HepG2 (cell line): ENCODE results near the gene ASTN2. TPM values are rescaled to one million over a fixed set of nuclear protein-coding genes. Genes with fewer than 3 reads are reported as not detected.

Experiments used
- ATAC-seq: fragments of 200-7000 bp; cut with Tn5 transposase; 3 replicates; pipeline ENCODE4 v1.9.1; 2020; ENCODE audit warnings: mild to moderate bottlenecking, moderate library complexity
- BruUV-seq: library from RNA; stranded (reverse); fragments of 400-500 nt; replicated peaks from 2 replicates; lab custom pipeline; 2021; lab: Mats Ljungman, UMichigan
- CTCF ChIA-PET: fragments of 300-600 bp; formaldehyde crosslinking; extraction: SDS; loops from one replicate; lab custom pipeline; 2021; ENCODE audit warnings: low total read pairs, inconsistent platforms, low intra/inter-chr PET ratio; lab: Yijun Ruan, JAX
- POLR2A ChIA-PET: fragments of 350-600 bp; sonication (Branson Sonifier 250); formaldehyde crosslinking; loops from one replicate; lab custom pipeline; 2020; ENCODE audit warnings: antibody characterized with exemption, inconsistent platforms; lab: Yijun Ruan, JAX
- DNase-seq: peaks from one replicate; pipeline ENCODE4 v3.0.0-alpha.2; 2015; ENCODE audit warnings: low spot score
- FAIRE-seq: peaks from 3 replicates; lab custom pipeline; 2011; peaks lifted over from hg19 to GRCh38; lab: Jason Lieb, UNC
- H2AFZ ChIP-seq: one replicate; pipeline ENCODE4 v1.6.1; 2011; ENCODE audit warnings: low read length, inconsistent platforms
- H3K27ac ChIP-seq: fragments of 300-600 bp; 3 replicates; pipeline ENCODE4 v1.8.0; 2011; ENCODE audit warnings: mixed run types, mild to moderate bottlenecking, mixed read lengths, low read length, inconsistent platforms; ENCODE audit not compliant: insufficient read depth; ENCODE audit errors: extremely low read length
- H3K27me3 ChIP-seq, 2 experiments: fragments of 200-600 bp in 1 of 2; 2 replicates in 1 of 2; 3 replicates in 1 of 2; pipeline versions ENCODE4 v1.6.0 to v1.8.0; 2011; ENCODE audit warnings: low read length in 2 of 2, mild to moderate bottlenecking in 2 of 2, moderate library complexity in 2 of 2, inconsistent platforms in 1 of 2; ENCODE audit not compliant: insufficient read depth in 2 of 2, control insufficient read depth in 1 of 2
- H3K36me3 ChIP-seq, 2 experiments: fragments of 200-600 bp in 1 of 2; replicated peaks in 1 of 2; 2 replicates in 1 of 2; 3 replicates in 1 of 2; pipeline versions ENCODE4 v1.5.1 to v1.8.0; 2011; ENCODE audit warnings: low read length in 2 of 2, inconsistent platforms in 1 of 2; ENCODE audit not compliant: insufficient read depth in 2 of 2, control insufficient read depth in 1 of 2
- H3K4me1 ChIP-seq: 2 replicates; pipeline ENCODE4 v1.5.1; 2012; ENCODE audit warnings: low read length, inconsistent platforms; ENCODE audit not compliant: insufficient read depth
- H3K4me2 ChIP-seq: 2 replicates; pipeline ENCODE4 v1.6.0; 2011; ENCODE audit warnings: low read depth, low read length, inconsistent platforms
- H3K4me3 ChIP-seq, 3 experiments: fragments of 200-600 bp in 1 of 3; sonication (generic), shearing (Covaris generic) in 1 of 3; replicated peaks in 1 of 3; 2 replicates each; pipeline ENCODE4 v1.5.1; 2011 to 2016; ENCODE audit warnings: low read length in 3 of 3, inconsistent platforms in 2 of 3, low read depth in 2 of 3, mild to moderate bottlenecking in 2 of 3, control low read depth in 1 of 3, mixed read lengths in 1 of 3; ENCODE audit not compliant: insufficient read depth in 1 of 3
- H3K79me2 ChIP-seq: one replicate; pipeline ENCODE4 v1.6.1; 2011; ENCODE audit warnings: low read length, inconsistent platforms; ENCODE audit not compliant: insufficient read depth
- H3K9ac ChIP-seq: 2 replicates; pipeline ENCODE4 v1.6.0; 2011; ENCODE audit warnings: mild to moderate bottlenecking, low read depth, low read length, inconsistent platforms; ENCODE audit not compliant: insufficient read depth
- H3K9me3 ChIP-seq: 2 replicates; pipeline ENCODE4 v1.5.1; 2012; ENCODE audit warnings: mild to moderate bottlenecking, low read length
- H4K20me1 ChIP-seq: 2 replicates; pipeline ENCODE4 v1.6.0; 2011; ENCODE audit warnings: inconsistent platforms, mild to moderate bottlenecking, low read length, moderate library complexity; ENCODE audit not compliant: insufficient read depth
- CBFB ChIP-seq: sonication (generic); formaldehyde crosslinking; IDR thresholded peaks from 2 replicates; pipeline ENCODE4 v1.4.0; 2020; ENCODE audit warnings: missing genetic modification reagents
- CCAR2 ChIP-seq: fragments of 200-400 bp; formaldehyde crosslinking; optimal IDR thresholded peaks from 2 replicates; pipeline ENCODE3; 2018; ENCODE audit warnings: low read depth, mild to moderate bottlenecking, low read length, moderate library complexity
- DRAP1 ChIP-seq: IDR thresholded peaks from 2 replicates; pipeline ENCODE4 v1.6.1; 2016; ENCODE audit warnings: missing genetic modification reagents, missing compliant biosample characterization
- GPBP1L1 ChIP-seq: sonication (generic); formaldehyde crosslinking; IDR thresholded peaks from 2 replicates; pipeline ENCODE4 v1.5.0; 2020; ENCODE audit warnings: mild to moderate bottlenecking, missing genetic modification reagents
- IKZF5 ChIP-seq: IDR thresholded peaks from 2 replicates; pipeline ENCODE4 v1.6.1; 2018; ENCODE audit warnings: missing genetic modification reagents, mild to moderate bottlenecking, missing compliant biosample characterization
- MXI1 ChIP-seq: IDR thresholded peaks from 3 replicates; pipeline ENCODE4 v1.6.1; 2012; ENCODE audit warnings: low read depth, low read length, inconsistent platforms, borderline replicate concordance
- PCBP1 ChIP-seq: fragments of 200-400 bp; formaldehyde crosslinking; IDR thresholded peaks from 2 replicates; pipeline ENCODE4 v1.6.1; 2017; ENCODE audit warnings: mild to moderate bottlenecking, low read depth, low read length, borderline replicate concordance
- STAT5B ChIP-seq: sonication (generic); formaldehyde crosslinking; IDR thresholded peaks from 2 replicates; pipeline ENCODE4 v1.4.0; 2020; ENCODE audit warnings: missing genetic modification reagents
- ZBTB4 ChIP-seq: sonication (generic); formaldehyde crosslinking; IDR thresholded peaks from 2 replicates; pipeline ENCODE4 v1.4.0; 2020; ENCODE audit warnings: missing genetic modification reagents, mild to moderate bottlenecking, borderline replicate concordance
- ZBTB46 ChIP-seq: sonication (generic); formaldehyde crosslinking; IDR thresholded peaks from 2 replicates; pipeline ENCODE4 v1.4.0; 2020; ENCODE audit warnings: mild to moderate bottlenecking, missing genetic modification reagents, borderline replicate concordance
- ZNF253 ChIP-seq: sonication (generic); formaldehyde crosslinking; IDR thresholded peaks from 2 replicates; pipeline ENCODE4 v1.8.0; 2022; ENCODE audit warnings: mild to moderate bottlenecking, missing genetic modification reagents, borderline replicate concordance
- ZNF597 ChIP-seq: sonication (generic); formaldehyde crosslinking; IDR thresholded peaks from 2 replicates; pipeline ENCODE4 v1.5.0; 2020; ENCODE audit warnings: missing genetic modification reagents
- ZNF788 ChIP-seq: sonication (generic); formaldehyde crosslinking; IDR thresholded peaks from 2 replicates; pipeline ENCODE4 v1.5.0; 2020; ENCODE audit warnings: mild to moderate bottlenecking, missing genetic modification reagents, borderline replicate concordance
- ZNF792 ChIP-seq: IDR thresholded peaks from 2 replicates; pipeline ENCODE4 v1.6.1; 2016
- WGBS: methylation state at CpG from one replicate; pipeline ENCODE4 v1.1.6; 2017; ENCODE audit warnings: low lambda C conversion rate; 5-methylcytosine and 5-hydroxymethylcytosine counted together
- in situ Hi-C: cut with HindIII; loops from 2 replicates; pipeline ENCODE4 v1.10.0; 2017; ENCODE audit warnings: low pct_unique_long_range_greater_than_20kb; ENCODE audit not compliant: extremely low pct_ligation_motif_present
- intact Hi-C: fragments of 100-400 bp; cut with micrococcal nuclease; formaldehyde crosslinking; loops from one replicate; pipeline ENCODE4 v1.10.0; 2022; ENCODE audit not compliant: unreplicated experiment
- polyA plus RNA-seq, 8 experiments: library from polyadenylated mRNA; depleted of rRNA in 3 of 8; stranded (reverse) in 7 of 8; unstranded in 1 of 8; fragments of >200 nt; fragmentation: Illumina TruSeq in 4 of 8; extraction: Trizol in 4 of 8; gene quantifications; 2 replicates each; pipeline versions ENCODE4 v1.2.1 to v1.2.3, GENCODE V29; 2011 to 2016; ENCODE audit warnings: low read depth in 4 of 8, missing spikeins in 1 of 8, mixed read lengths in 1 of 8; ENCODE audit not compliant: insufficient read depth in 1 of 8
- total RNA-seq, 5 experiments: library from RNA; depleted of rRNA; stranded (reverse); fragments of >200 nt; fragmentation: Illumina TruSeq; extraction: Trizol; gene quantifications; 2 replicates each; pipeline ENCODE4 v1.2.3, GENCODE V29; 2016; ENCODE audit warnings: low read depth in 1 of 5

Gene ASTN2
- total and polyA plus RNA-seq, 2 of the 13 experiments (the other 11 are each of a cell fraction or from before 2014, with no cell fraction given): 5.2 to 13.5 TPM

- TF ChIP-seq DRAP1 (CRISPR knock-in tag) (no peak), CBFB (CRISPR knock-in tag) (no peak), ZNF788 (CRISPR knock-in tag) (no peak), IKZF5 (CRISPR knock-in tag) (no peak), CCAR2 (no peak), ZBTB4 (CRISPR knock-in tag) (no peak)
- TF ChIP-seq, all 625 proteins: peak for 0
These were observed 480.7 kb downstream of the ASTN2 start (continued) for GRCh38 chr9:116934131-116934530.

GRCh38 chr9:116933251-116933650, 481.6 kb downstream of the ASTN2 start:
- no peaks in the 10 kb centered on the region for H3K79me2 ChIP-seq

More at GRCh38 chr9:116933251-116933650, 481.6 kb downstream of the ASTN2 start:
- no peak overlapping the region for H3K4me3 ChIP-seq
- FAIRE-seq: no peak
- H3K36me3 ChIP-seq: no peaks in the 10 kb centered on the region
- H3K4me1 ChIP-seq: no peaks in the 10 kb centered on the region
- BruUV-seq: no TSS peak
- no peaks in the 10 kb centered on the region for H3K9me3 ChIP-seq
- H3K4me2 ChIP-seq: no peak overlapping the region
- in situ Hi-C loops: no loop called here
- no peak overlapping the region for H3K9ac ChIP-seq
- H3K27me3 ChIP-seq: no peaks in the 10 kb centered on the region
- no peak overlapping the region for H3K27ac ChIP-seq
- TF ChIP-seq MXI1 (no peak), ZNF253 (no peak), ZBTB46 (CRISPR knock-in tag) (no peak), PCBP1 (no peak), GPBP1L1 (CRISPR knock-in tag) (no peak), ZNF792 (CRISPR knock-in tag) (no peak), STAT5B (no peak), ZNF597 (no peak)
- TF ChIP-seq, all 625 proteins: peak for 0
- Histone ChIP-seq H2AFZ (no peak overlapping the region), H4K20me1 (no peaks in the 10 kb centered on the region)
- CTCF ChIA-PET: no interaction called here
- DNase-seq (no peak), ATAC-seq (no peak)
- intact Hi-C loops: no loop called here
- POLR2A ChIA-PET: no interaction called here
- WGBS: 2% methylated on average over 2 of the region's 2 CpGs
